Ectodermal cell (in vitro differentiated cells): ENCODE results near the gene GPATCH2L. TPM values are rescaled to one million over a fixed set of nuclear protein-coding genes. Genes with fewer than 3 reads are reported as not detected.

ENCODE experiments used
- H3K27ac ChIP-seq: 2 replicates; pipeline ENCODE4 v1.7.0; 2013; ENCODE audit warnings: mild to moderate bottlenecking, low read depth, low read length; ENCODE audit not compliant: insufficient read depth, poor library complexity, severe bottlenecking
- H3K27me3 ChIP-seq: 2 replicates; pipeline ENCODE4 v1.7.0; 2013; ENCODE audit warnings: mild to moderate bottlenecking, low read length; ENCODE audit not compliant: insufficient read depth, control insufficient read depth, poor library complexity, severe bottlenecking
- H3K36me3 ChIP-seq: one replicate; pipeline ENCODE4 v1.7.0; 2013; ENCODE audit warnings: low read length; ENCODE audit not compliant: control insufficient read depth, insufficient read depth
- H3K4me1 ChIP-seq: one replicate; pipeline ENCODE4 v1.7.0; 2013; ENCODE audit warnings: low read length; ENCODE audit not compliant: control insufficient read depth, insufficient read depth
- H3K4me3 ChIP-seq: 2 replicates; pipeline ENCODE4 v1.7.0; 2013; ENCODE audit warnings: low read depth, low read length, control low read depth; ENCODE audit not compliant: insufficient read depth
- H3K9me3 ChIP-seq: 2 replicates; pipeline ENCODE4 v1.7.0; 2013; ENCODE audit warnings: mild to moderate bottlenecking, low read length, moderate library complexity; ENCODE audit not compliant: control insufficient read depth
- WGBS, 2 experiments: methylation state at CpG; one replicate each; pipeline ENCODE4 v1.1.7; 2013; ENCODE audit warnings: missing lambda C conversion rate in 2 of 2; 5-methylcytosine and 5-hydroxymethylcytosine counted together
- polyA plus RNA-seq, 4 experiments: library from polyadenylated mRNA; stranded (reverse); fragments of 50-300 nt; gene quantifications; one replicate each; pipeline ENCODE4 v1.2.3, GENCODE V29; 2013

GPATCH2L gene
- polyA plus RNA-seq (2013, experiment 1 of 4) = 45.6 TPM
- polyA plus RNA-seq (2013, experiment 2 of 4) = 49.6 TPM
- polyA plus RNA-seq (2013, experiment 3 of 4) = 37.7 TPM
- 41.2 TPM for polyA plus RNA-seq (2013, experiment 4 of 4)

- H3K36me3 ChIP-seq = peaks cover 13% of the 10 kb centered on the region
- WGBS, 2 experiments = 3 to 4% methylated on average over 42 to 43 of the region's 43 CpGs
Observed at GRCh38 chr14:76151398-76152332, at the start of gene GPATCH2L. TSS of gene GPATCH2L (plus strand) at chr14:76151922. CDS start at chr14:76154364, 2,442 bp downstream.

GRCh38 chr14:76104802-76105355 lies 46.8 kb upstream of the GPATCH2L start:
- 88 to 89% methylated on average over 8 of the region's 8 CpGs for WGBS, 2 experiments
- Histone ChIP-seq H3K9me3 (no peaks in the 10 kb centered on the region), H3K4me1 (peaks cover 5% of the 10 kb centered on the region), H3K27ac (no peak overlapping the region), H3K27me3 (no peaks in the 10 kb centered on the region), H3K4me3 (no peak overlapping the region), H3K36me3 (no peaks in the 10 kb centered on the region)

More at GRCh38 chr14:76151398-76152332, at the start of gene GPATCH2L:
- H3K27me3 ChIP-seq = peaks cover 31% of the 10 kb centered on the region
- H3K4me3 ChIP-seq = peak within 1 kb of the TSS; percentile 77
- peaks cover 2% of the 10 kb centered on the region for H3K9me3 ChIP-seq
- peaks cover 24% of the 10 kb centered on the region for H3K4me1 ChIP-seq
- peak within 1 kb of the TSS; percentile 11 for H3K27ac ChIP-seq

DNA sequence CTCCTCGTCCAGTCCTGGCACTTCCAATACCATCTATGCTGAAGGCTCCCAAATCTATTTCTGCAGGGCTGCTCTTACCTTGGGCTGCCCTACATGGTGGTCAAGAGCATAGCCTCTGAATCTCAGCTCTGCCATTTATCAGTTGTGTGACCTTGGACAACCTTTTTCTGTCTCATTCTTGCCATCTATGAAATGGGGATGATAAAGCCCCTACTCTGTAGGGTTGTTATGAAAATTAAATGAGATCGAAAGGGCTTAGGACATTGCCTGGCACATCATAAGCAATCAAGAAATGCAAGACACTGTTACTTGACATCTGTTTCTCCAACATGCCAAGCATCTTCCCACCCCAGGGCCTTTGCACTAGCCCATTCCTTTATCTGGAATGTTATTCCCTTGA lies 45.5 kb upstream of the GPATCH2L start:
- no peaks in the 10 kb centered on the region for H3K9me3 ChIP-seq
- H3K4me1 ChIP-seq = peaks cover 5% of the 10 kb centered on the region
- no peak overlapping the region for H3K27ac ChIP-seq
- no peaks in the 10 kb centered on the region for H3K27me3 ChIP-seq
- WGBS, 2 experiments = 85 to 96% methylated on average over 2 of the region's 2 CpGs
- no peak overlapping the region for H3K4me3 ChIP-seq
- no peaks in the 10 kb centered on the region for H3K36me3 ChIP-seq

DNA sequence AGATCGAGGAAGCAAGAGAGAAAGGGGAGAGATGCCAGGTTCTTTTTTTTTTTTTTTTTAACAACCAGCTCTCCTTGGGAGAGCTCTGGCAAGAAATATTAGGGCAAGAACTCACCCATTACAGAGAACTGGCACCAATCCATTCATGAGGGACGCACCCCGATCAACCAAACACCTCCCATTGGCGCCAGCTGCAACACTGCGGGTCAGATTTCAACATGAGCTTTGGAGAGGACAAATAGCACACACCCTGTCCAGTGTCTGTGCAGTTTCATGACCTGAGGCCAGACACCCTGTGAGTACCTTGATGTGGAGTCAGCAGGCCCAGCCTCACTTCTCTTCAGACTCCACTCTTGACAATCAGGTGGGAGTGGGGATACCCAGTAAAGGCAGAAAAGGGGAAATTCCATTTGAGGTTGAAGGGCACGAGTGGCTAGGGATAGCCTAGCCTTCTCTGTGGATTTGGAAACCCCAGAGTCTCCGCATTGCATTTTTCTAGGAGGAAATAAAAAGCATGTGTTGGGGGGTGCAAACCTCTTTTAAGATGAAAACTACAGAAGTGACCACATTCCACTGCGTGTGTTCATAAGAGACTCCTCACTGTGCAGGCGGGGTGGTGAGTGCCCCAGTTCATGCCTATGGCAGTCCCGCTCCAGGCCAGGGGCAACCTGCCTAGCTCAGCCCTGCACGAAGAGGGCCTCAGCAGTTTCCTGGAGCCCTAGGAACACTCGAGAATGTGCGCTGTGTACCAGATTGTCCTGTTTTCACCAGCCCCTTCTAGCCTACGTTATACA lies 42.4 kb upstream of the GPATCH2L start:
- H3K4me3 ChIP-seq = no peak overlapping the region
- 90 to 95% methylated on average over 13 to 14 of the region's 14 CpGs for WGBS, 2 experiments
- no peaks in the 10 kb centered on the region for H3K9me3 ChIP-seq
- H3K36me3 ChIP-seq = no peaks in the 10 kb centered on the region
- H3K27me3 ChIP-seq = no peaks in the 10 kb centered on the region
- H3K4me1 ChIP-seq = peaks cover 7% of the 10 kb centered on the region
- H3K27ac ChIP-seq = no peak overlapping the region

GRCh38 chr14:76112889-76113624 lies 38.7 kb upstream of the GPATCH2L start:
- no peaks in the 10 kb centered on the region for H3K36me3 ChIP-seq
- H3K4me3 ChIP-seq = no peak overlapping the region
- H3K27ac ChIP-seq = no peak overlapping the region
- 69 to 72% methylated on average over 22 of the region's 22 CpGs for WGBS, 2 experiments
- H3K9me3 ChIP-seq = no peaks in the 10 kb centered on the region
- H3K4me1 ChIP-seq = peaks cover 11% of the 10 kb centered on the region
- H3K27me3 ChIP-seq = no peaks in the 10 kb centered on the region

DNA sequence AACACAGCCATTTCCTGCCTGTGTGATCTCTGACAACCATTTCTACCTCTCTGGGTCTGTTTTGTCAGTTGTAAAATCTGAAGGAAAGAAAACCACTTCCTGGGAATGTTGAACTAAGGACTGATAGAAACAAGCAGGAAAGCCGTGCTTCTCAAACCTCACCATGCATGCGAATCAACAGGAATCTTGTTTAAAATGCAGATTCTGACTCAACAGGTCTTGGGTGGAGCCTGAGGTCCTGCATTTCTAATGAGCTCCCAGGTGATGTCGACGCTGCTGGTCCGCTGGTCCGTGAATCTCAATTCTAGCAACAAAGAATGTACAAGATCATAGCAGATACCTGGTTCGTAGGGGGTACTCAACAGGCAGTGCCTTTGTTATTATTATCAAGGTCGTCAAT lies 38.0 kb upstream of the GPATCH2L start:
- Histone ChIP-seq H3K9me3 (no peaks in the 10 kb centered on the region), H3K4me1 (peaks cover 12% of the 10 kb centered on the region), H3K27me3 (no peaks in the 10 kb centered on the region), H3K27ac (no peak overlapping the region), H3K36me3 (no peaks in the 10 kb centered on the region), H3K4me3 (no peak overlapping the region)
- WGBS, 2 experiments = 50 to 51% methylated on average over 8 of the region's 8 CpGs

GRCh38 chr14:76115010-76115422 lies 36.7 kb upstream of the GPATCH2L start:
- Histone ChIP-seq H3K4me1 (peaks cover 12% of the 10 kb centered on the region), H3K27me3 (no peaks in the 10 kb centered on the region), H3K9me3 (no peaks in the 10 kb centered on the region), H3K36me3 (no peaks in the 10 kb centered on the region), H3K4me3 (no peak overlapping the region), H3K27ac (no peak overlapping the region)
- 79 to 82% methylated on average over 1 of the region's 2 CpGs for WGBS, 2 experiments

GRCh38 chr14:76117789-76118484 lies 33.8 kb upstream of the GPATCH2L start:
- 77 to 80% methylated on average over 16 of the region's 16 CpGs for WGBS, 2 experiments
- no peak overlapping the region for H3K27ac ChIP-seq

GRCh38 chr14:76118594-76118993 lies 33.1 kb upstream of the GPATCH2L start:
- no peaks in the 10 kb centered on the region for H3K27me3 ChIP-seq
- no peak overlapping the region for H3K27ac ChIP-seq
- no peak overlapping the region for H3K4me3 ChIP-seq
- H3K4me1 ChIP-seq = peaks cover 8% of the 10 kb centered on the region
- WGBS, 2 experiments = 92 to 96% methylated on average over 4 of the region's 4 CpGs
- H3K9me3 ChIP-seq = no peaks in the 10 kb centered on the region
- H3K36me3 ChIP-seq = no peaks in the 10 kb centered on the region

More at GRCh38 chr14:76117789-76118484, 33.8 kb upstream of the GPATCH2L start:
- H3K4me3 ChIP-seq = no peak overlapping the region
- no peaks in the 10 kb centered on the region for H3K9me3 ChIP-seq
- no peaks in the 10 kb centered on the region for H3K36me3 ChIP-seq
- H3K4me1 ChIP-seq = peaks cover 12% of the 10 kb centered on the region
- no peaks in the 10 kb centered on the region for H3K27me3 ChIP-seq
